H1 (cell line): ENCODE measurements around the gene GJD3. TPM values are rescaled to one million over a fixed set of nuclear protein-coding genes. Genes with fewer than 3 reads are reported as not detected.

ENCODE experiments used
- CTCF ChIA-PET: fragments of 300-600 bp; sonication (Branson Sonifier 250); formaldehyde crosslinking; loops from one replicate; lab custom pipeline; 2021; ENCODE audit not compliant: partially characterized antibody; lab: Charles Lee
- POLR2A ChIA-PET: fragments of 300-600 bp; sonication (Branson Sonifier 250); formaldehyde crosslinking; loops from one replicate; lab custom pipeline; 2021; ENCODE audit warnings: inconsistent platforms; ENCODE audit not compliant: partially characterized antibody; lab: Charles Lee
- DNase-seq, 2 experiments: peaks; one replicate each; pipeline versions ENCODE4 v3.0.0 to v3.0.0-alpha.2; 2010 to 2022; ENCODE audit warnings: low spot score in 2 of 2, low read depth in 1 of 2, mixed read lengths in 1 of 2
- FAIRE-seq: peaks from 2 replicates; lab custom pipeline; 2011; peaks lifted over from hg19 to GRCh38; lab: Jason Lieb, UNC
- H2AFZ ChIP-seq: 2 replicates; pipeline ENCODE4 v1.8.1; 2012; ENCODE audit warnings: low read length, inconsistent platforms
- H2AK5ac ChIP-seq: 2 replicates; pipeline ENCODE4 v1.6.1; 2013; ENCODE audit warnings: low read depth, low read length
- H2BK120ac ChIP-seq: replicated peaks from 2 replicates; pipeline ENCODE3; 2013; ENCODE audit warnings: low read depth, low read length, inconsistent platforms
- H2BK12ac ChIP-seq: 2 replicates; pipeline ENCODE4 v1.6.1; 2013; ENCODE audit warnings: low read depth, low read length
- H2BK15ac ChIP-seq: 2 replicates; pipeline ENCODE4 v1.6.1; 2013; ENCODE audit warnings: low read length
- H2BK20ac ChIP-seq: 2 replicates; pipeline ENCODE4 v1.6.1; 2013; ENCODE audit warnings: low read length
- H2BK5ac ChIP-seq: 2 replicates; pipeline ENCODE4 v1.6.1; 2013; ENCODE audit warnings: low read depth, low read length
- H3K14ac ChIP-seq: 2 replicates; pipeline ENCODE4 v1.6.1; 2013; ENCODE audit warnings: inconsistent platforms; ENCODE audit not compliant: insufficient read length
- H3K18ac ChIP-seq: 2 replicates; pipeline ENCODE4 v1.6.1; 2013; ENCODE audit warnings: low read length; ENCODE audit errors: extremely low read depth
- H3K23ac ChIP-seq: 2 replicates; pipeline ENCODE4 v1.6.1; 2013; ENCODE audit warnings: inconsistent platforms; ENCODE audit not compliant: insufficient read length
- H3K23me2 ChIP-seq: 2 replicates; pipeline ENCODE4 v1.6.1; 2013; ENCODE audit warnings: low read depth, low read length
- H3K27ac ChIP-seq: 2 replicates; pipeline ENCODE4 v1.6.1; 2011; ENCODE audit warnings: low read depth, low read length, inconsistent platforms
- H3K27me3 ChIP-seq, 4 experiments: replicated peaks in 1 of 4; 1 replicate in 1 of 4; 2 replicates in 3 of 4; pipeline versions ENCODE4 v1.6.1 to v1.8.1; 2011 to 2013; ENCODE audit warnings: low read length in 3 of 4, mild to moderate bottlenecking in 3 of 4, inconsistent platforms in 2 of 4, mixed read lengths in 2 of 4, moderate library complexity in 1 of 4; ENCODE audit not compliant: control insufficient read depth in 3 of 4, insufficient read depth in 3 of 4; ENCODE audit errors: extremely low read depth in 1 of 4
- H3K36me3 ChIP-seq, 4 experiments: 2 replicates each; pipeline versions ENCODE4 v1.6.1 to v1.8.1; 2011 to 2013; ENCODE audit warnings: mild to moderate bottlenecking in 4 of 4, low read length in 3 of 4, moderate library complexity in 2 of 4, control low read depth in 1 of 4, inconsistent platforms in 1 of 4; ENCODE audit not compliant: insufficient read depth in 4 of 4, control insufficient read depth in 2 of 4
- H3K4ac ChIP-seq: replicated peaks from 2 replicates; pipeline ENCODE3; 2013; ENCODE audit warnings: low read length, low read depth, mixed read lengths, inconsistent platforms; ENCODE audit not compliant: insufficient read length
- H3K4me1 ChIP-seq, 4 experiments: replicated peaks in 1 of 4; 1 replicate in 1 of 4; 2 replicates in 3 of 4; pipeline versions ENCODE4 v1.6.1 to v1.8.1; 2011 to 2013; ENCODE audit warnings: low read length in 3 of 4, inconsistent platforms in 2 of 4, mixed read lengths in 1 of 4; ENCODE audit not compliant: insufficient read depth in 4 of 4, control insufficient read depth in 3 of 4
- H3K4me2 ChIP-seq, 2 experiments: 2 replicates each; pipeline versions ENCODE4 v1.6.1 to v1.8.1; 2011 to 2013; ENCODE audit warnings: low read depth in 2 of 2, low read length in 2 of 2, control low read depth in 1 of 2, inconsistent platforms in 1 of 2, mild to moderate bottlenecking in 1 of 2; ENCODE audit not compliant: insufficient read depth in 1 of 2
- H3K4me3 ChIP-seq, 4 experiments: fragments of 200-600, 300-600 bp in 1 of 4; sonication (generic), shearing (Covaris generic), sonication (Bioruptor Twin) in 1 of 4; 2 replicates each; pipeline versions ENCODE4 v1.5.1 to v1.8.1; 2011 to 2016; ENCODE audit warnings: low read length in 4 of 4, low read depth in 3 of 4, control low read depth in 2 of 4, inconsistent platforms in 2 of 4, mild to moderate bottlenecking in 2 of 4, mixed read lengths in 1 of 4, moderate library complexity in 1 of 4; ENCODE audit not compliant: insufficient read depth in 2 of 4; ENCODE audit errors: extremely low read depth in 1 of 4
- H3K56ac ChIP-seq: replicated peaks from 2 replicates; pipeline ENCODE3; 2013; ENCODE audit warnings: low read depth, mild to moderate bottlenecking, mixed read lengths, low read length, inconsistent platforms; ENCODE audit not compliant: insufficient read length
- H3K79me1 ChIP-seq: 2 replicates; pipeline ENCODE4 v1.6.1; 2013; ENCODE audit warnings: low read depth, low read length, control low read depth
- H3K79me2 ChIP-seq, 2 experiments: 2 replicates each; pipeline versions ENCODE4 v1.6.1 to v1.8.1; 2012 to 2013; ENCODE audit warnings: low read length in 2 of 2, mild to moderate bottlenecking in 2 of 2, inconsistent platforms in 1 of 2; ENCODE audit not compliant: insufficient read depth in 2 of 2, control insufficient read depth in 1 of 2
- H3K9ac ChIP-seq, 4 experiments: replicated peaks in 1 of 4; 1 replicate in 1 of 4; 2 replicates in 3 of 4; pipeline versions ENCODE4 v1.6.1 to v1.8.1; 2011 to 2013; ENCODE audit warnings: low read depth in 3 of 4, low read length in 3 of 4, control low read depth in 2 of 4, mild to moderate bottlenecking in 2 of 4, moderate library complexity in 2 of 4, inconsistent platforms in 1 of 4; ENCODE audit errors: extremely low read depth in 1 of 4
- H3K9me3 ChIP-seq, 2 experiments: 2 replicates each; pipeline versions ENCODE4 v1.6.1 to v1.8.1; 2012 to 2013; ENCODE audit warnings: mild to moderate bottlenecking in 2 of 2, moderate library complexity in 2 of 2, control low read depth in 1 of 2, inconsistent platforms in 1 of 2, low read depth in 1 of 2, low read length in 1 of 2, mixed read lengths in 1 of 2; ENCODE audit not compliant: insufficient read depth in 2 of 2
- H4K20me1 ChIP-seq, 2 experiments: replicated peaks in 1 of 2; 2 replicates each; pipeline versions ENCODE3 to v1.8.1; 2011 to 2013; ENCODE audit warnings: inconsistent platforms in 2 of 2, low read length in 2 of 2, mild to moderate bottlenecking in 1 of 2; ENCODE audit not compliant: insufficient read depth in 2 of 2, control insufficient read depth in 1 of 2
- H4K5ac ChIP-seq: 2 replicates; pipeline ENCODE4 v1.6.1; 2013; ENCODE audit warnings: low read length, low read depth, mixed read lengths, inconsistent platforms; ENCODE audit not compliant: insufficient read length
- H4K8ac ChIP-seq: 2 replicates; pipeline ENCODE4 v1.8.0; 2013; ENCODE audit warnings: mild to moderate bottlenecking, moderate library complexity, low read length, inconsistent platforms; ENCODE audit not compliant: insufficient read depth; ENCODE audit errors: extremely low read depth
- H4K91ac ChIP-seq: replicated peaks from 2 replicates; pipeline ENCODE3; 2013; ENCODE audit warnings: low read length, mixed read lengths, inconsistent platforms; ENCODE audit not compliant: insufficient read length
- ATF3 ChIP-seq: IDR thresholded peaks from 2 replicates; pipeline ENCODE4 v1.6.1; 2011; ENCODE audit warnings: low read depth, mild to moderate bottlenecking, low read length; ENCODE audit not compliant: insufficient read depth
- CBX5 ChIP-seq: fragments of 300-800, 300-1000 bp; sonication (generic); IDR thresholded peaks from 2 replicates; pipeline ENCODE4 v1.7.1; 2016; ENCODE audit warnings: antibody characterized with exemption, low read length, low read depth
- KDM4A ChIP-seq: IDR thresholded peaks from one replicate; pipeline ENCODE4 v1.7.1; 2012; ENCODE audit warnings: low read depth, mild to moderate bottlenecking, moderate library complexity, low read length, inconsistent platforms; ENCODE audit not compliant: severe bottlenecking
- SIRT6 ChIP-seq: IDR thresholded peaks from one replicate; pipeline ENCODE4 v1.7.1; 2012; ENCODE audit warnings: low read length, inconsistent platforms
- SP1 ChIP-seq: IDR thresholded peaks from 2 replicates; pipeline ENCODE4 v1.6.1; 2011; ENCODE audit warnings: low read depth, low read length
- SUZ12 ChIP-seq: fragments of 200-600 bp; sonication (generic); IDR thresholded peaks from 2 replicates; pipeline ENCODE4 v1.6.1; 2012; ENCODE audit warnings: mild to moderate bottlenecking, inconsistent platforms, low read length, moderate library complexity, mixed read lengths
- TAF7 ChIP-seq: optimal IDR thresholded peaks from 2 replicates; pipeline ENCODE3; 2011; ENCODE audit warnings: low read depth, mild to moderate bottlenecking, inconsistent platforms, low read length, moderate library complexity, borderline replicate concordance
- WGBS, 2 experiments: shearing (Covaris generic) in 1 of 2; methylation state at CpG; one replicate each; pipeline versions ENCODE4 v1.1.6 to v1.1.7; 2013 to 2015; ENCODE audit warnings: low lambda C conversion rate in 2 of 2, mixed read lengths in 2 of 2, inconsistent platforms in 1 of 2, low coverage in 1 of 2, missing lambda C conversion rate in 1 of 2; ENCODE audit not compliant: insufficient replicate concordance in 2 of 2, insufficient coverage in 1 of 2, insufficient read length in 1 of 2; ENCODE audit errors: extremely low coverage in 1 of 2, missing lambda C conversion rate in 1 of 2; 5-methylcytosine and 5-hydroxymethylcytosine counted together
- polyA plus RNA-seq, 7 experiments: library from polyadenylated mRNA; depleted of rRNA in 3 of 7; stranded (reverse) in 5 of 7; unstranded in 2 of 7; fragments of >200 nt in 5 of 7; fragments of 200-250 nt in 2 of 7; gene quantifications; 1 replicate in 5 of 7; 2 replicates in 1 of 7; 4 replicates in 1 of 7; pipeline versions ENCODE4 v1.2.1 to v1.2.3, GENCODE V29; 2011 to 2013; ENCODE audit warnings: missing spikeins in 2 of 7, mixed read lengths in 2 of 7
- total RNA-seq: library from RNA; stranded (reverse); fragmentation: NEBNext Ultra II Directional; extraction: Animal tissue kit (Norgen Biotek cat#: 25700); gene quantifications from 2 replicates; pipeline ENCODE4 v1.2.1, GENCODE V29; 2021

The GJD3 gene
- total and polyA plus RNA-seq, 2 of the 8 experiments (the other 6 are each of a cell fraction or from before 2014, with no cell fraction given) = 0.53 to 1.9 TPM

GRCh38 chr17:40329839-40330794 is 34.4 kb downstream of the GJD3 start:
- Histone ChIP-seq H3K4ac (no peak overlapping the region), H4K8ac (no peak overlapping the region), H3K4me3 (no peak overlapping the region), H3K56ac (no peak overlapping the region), H3K27ac (no peak overlapping the region), H3K4me1 (peaks cover 0 to 4% (median 1%) of the 10 kb centered on the region in 4 experiments; a peak in 3 of 7 replicates), H3K14ac (no peak overlapping the region), H3K79me1 (peaks cover 9% of the 10 kb centered on the region; the same call in 1 of the 2 replicates), H3K23ac (no peak overlapping the region), H3K27me3 (peaks cover 0 to 3% (median 1%) of the 10 kb centered on the region in 4 experiments; a peak in 4 of 7 replicates), H3K18ac (no peak overlapping the region), H3K36me3 (no peaks in the 10 kb centered on the region), H4K20me1 (peaks cover 14 to 16% of the 10 kb centered on the region in 2 experiments), H2BK120ac (no peak overlapping the region), H2AK5ac (no peak overlapping the region), H2BK5ac (no peak overlapping the region), H3K4me2 (no peak overlapping the region), H3K9ac (no peak overlapping the region), H4K5ac (no peak overlapping the region), H4K91ac (no peak overlapping the region), H3K9me3 (no peaks in the 10 kb centered on the region), H2BK15ac (no peak overlapping the region), H3K79me2 (peaks cover 0 to 6% of the 10 kb centered on the region in 2 experiments; a peak in 1 of 4 replicates), H2BK12ac (no peak overlapping the region), H3K23me2 (no peaks in the 10 kb centered on the region), H2BK20ac (no peak overlapping the region), H2AFZ (no peak overlapping the region)
- DNase-seq (no peak), FAIRE-seq (no peak)
- CTCF ChIA-PET = interaction anchor here (0.6 to 39.2 kb wide), 6 partner anchors 11 to 295 kb away, joined by 3 to 1198 read pairs (median 6); partner anchors contain the start of genes GJD3 and RARA
- POLR2A ChIA-PET = interaction anchor here (0.9 to 3.1 kb wide), 6 partner anchors 9 to 40 kb away, joined by 3 to 22 read pairs (median 3); partner anchors contain the start of gene RARA
- WGBS, 2 experiments = 77% methylated on average over 10 of the region's 11 CpGs; no CpG with 5 or more reads in 1 of the 2 experiments
- TF ChIP-seq CBX5 = no peak
- TF ChIP-seq SUZ12 = no peak
- TF ChIP-seq TAF7 = no peak
- no peak for TF ChIP-seq SIRT6
- TF ChIP-seq ATF3 = no peak
- no peak for TF ChIP-seq SP1
- TF ChIP-seq KDM4A = no peak
